GM20431 (cell line): ENCODE data around the gene OR5A2.
"Not testable (repeated sequence)": the region's sequence is repeated elsewhere in the genome, so short reads cannot be mapped to it uniquely, and the experiment has no call there.

Experiments used
- in situ Hi-C: fragments of 300-500 bp; cut with MseI, MboI; formaldehyde crosslinking; loops from one replicate; pipeline ENCODE4 v1.15.0; 2020; ENCODE audit warnings: low sequenced_read_pairs; ENCODE audit not compliant: unreplicated experiment

The OR5A2 gene

GRCh38 chr11:59426361-59427067, at the start of gene OR5A2:
Gene OR5A2 (minus strand): TSS chr11:59426413. CDS start chr11:59422953, 3,460 bp downstream.
- in situ Hi-C loops: no loop called here

- in situ Hi-C loops: no loop called here
Observed at GRCh38 chr11:59475176-59475575, 49.0 kb upstream of the OR5A2 start.

GRCh38 chr11:59473015-59473414, 46.8 kb upstream of the OR5A2 start, which contains the start of gene OR4D10:
Gene OR4D10 (plus strand): TSS chr11:59473315. CDS start chr11:59477430, 4,115 bp downstream.
- in situ Hi-C loops: no loop called here

GRCh38 chr11:59463190-59463641, 37.0 kb upstream of the OR5A2 start:
- in situ Hi-C loops: no loop called here

- in situ Hi-C loops: no loop called here
Observed at GRCh38 chr11:59459916-59460315, 33.7 kb upstream of the OR5A2 start.

- in situ Hi-C loops: no loop called here
Observed at GRCh38 chr11:59456661-59457060, 30.4 kb upstream of the OR5A2 start, which contains the start of gene OR4D6. Gene OR4D6 (plus strand): TSS chr11:59456961. CDS start chr11:59456961, 0 bp downstream.

GRCh38 chr11:59448484-59448883, 22.3 kb upstream of the OR5A2 start:
- in situ Hi-C loops: no loop called here

- in situ Hi-C loops: not testable (repeated sequence)
Observed at GRCh38 chr11:59445624-59446023, 19.4 kb upstream of the OR5A2 start.

- in situ Hi-C loops: loop anchor here (10.0 kb wide), 1 partner anchor 273 kb away; no protein-coding TSS in a partner anchor
Observed at GRCh38 chr11:59437770-59438169, 11.6 kb upstream of the OR5A2 start.

GRCh38 chr11:59436169-59436568, 10.0 kb upstream of the OR5A2 start, which contains the start of gene OR5A1:
Gene OR5A1 (plus strand): TSS chr11:59436469. CDS start chr11:59443169, 6,700 bp downstream.
- in situ Hi-C loops: loop anchor here (10.0 kb wide), 1 partner anchor 271 kb away; no protein-coding TSS in a partner anchor

- in situ Hi-C loops: loop anchor here (10.0 kb wide), 1 partner anchor 265 kb away; no protein-coding TSS in a partner anchor
Observed at GRCh38 chr11:59429924-59430516, 3.8 kb upstream of the OR5A2 start.

GRCh38 chr11:59427068-59427382, 812 bp upstream of the OR5A2 start:
- in situ Hi-C loops: no loop called here

GRCh38 chr11:59425131-59425530, 1.1 kb downstream of the OR5A2 start:
- in situ Hi-C loops: no loop called here

- in situ Hi-C loops: no loop called here
Observed at GRCh38 chr11:59423835-59424234, 2.4 kb downstream of the OR5A2 start.

GRCh38 chr11:59418156-59418555, 8.1 kb downstream of the OR5A2 start:
- in situ Hi-C loops: no loop called here

GRCh38 chr11:59417023-59417422, 9.2 kb downstream of the OR5A2 start:
- in situ Hi-C loops: no loop called here

- in situ Hi-C loops: no loop called here
Observed at GRCh38 chr11:59416613-59417012, 9.6 kb downstream of the OR5A2 start.

- in situ Hi-C loops: no loop called here
Observed at GRCh38 chr11:59415111-59415510, 11.1 kb downstream of the OR5A2 start.

GRCh38 chr11:59413646-59414045, 12.6 kb downstream of the OR5A2 start:
- in situ Hi-C loops: no loop called here

- in situ Hi-C loops: no loop called here
Observed at GRCh38 chr11:59403546-59403945, 22.7 kb downstream of the OR5A2 start.

GRCh38 chr11:59401262-59401552, 25.0 kb downstream of the OR5A2 start:
- in situ Hi-C loops: no loop called here
